Activated CD8-positive, alpha-beta memory T cell treated with anti-CD3 and anti-CD28 coated beads, Interleukin-2, amount 10 ng/mL, durations not matched to agents 7 days and 5 days (primary cell): ENCODE data around the gene NR2C2. TPM values are rescaled to one million over a fixed set of nuclear protein-coding genes. Genes with fewer than 3 reads are reported as not detected.

Experiments
- ATAC-seq: fragments of 150-1000 bp; cut with Tn5 transposase; one replicate; pipeline ENCODE4 v1.10.0; 2021; ENCODE audit warnings: moderate library complexity
- CTCF ChIA-PET: fragments of 350-600 bp; sonication (Branson Sonifier 250); formaldehyde crosslinking; loops from one replicate; lab custom pipeline; 2021; ENCODE audit warnings: antibody characterized with exemption; lab: Charles Lee
- DNase-seq: peaks from one replicate; pipeline ENCODE4 v3.0.0-alpha.2; 2020
- H3K27ac Mint-ChIP-seq: one replicate; pipeline ENCODE4 v1.8.0; 2021; ENCODE audit warnings: mild to moderate bottlenecking, mixed read lengths
- H3K27me3 Mint-ChIP-seq: one replicate; pipeline ENCODE4 v1.8.0; 2021; ENCODE audit warnings: mixed read lengths
- H3K36me3 Mint-ChIP-seq: one replicate; pipeline ENCODE4 v1.8.0; 2021; ENCODE audit warnings: mild to moderate bottlenecking, mixed read lengths
- H3K4me1 Mint-ChIP-seq: one replicate; pipeline ENCODE4 v1.8.0; 2021; ENCODE audit warnings: mixed read lengths
- H3K4me3 Mint-ChIP-seq: one replicate; pipeline ENCODE4 v1.8.0; 2021; ENCODE audit warnings: mild to moderate bottlenecking, moderate library complexity, mixed read lengths
- H3K9me3 Mint-ChIP-seq: one replicate; pipeline ENCODE4 v1.8.0; 2022; ENCODE audit warnings: low read depth, mixed read lengths
- total RNA-seq, 2 experiments: library from RNA; stranded (reverse); gene quantifications; one replicate each; pipeline ENCODE4 v1.2.3, GENCODE V29; 2021

Gene NR2C2
- total RNA-seq, 2 experiments from 2014 or later, result 56.5 to 69.7 TPM

- CTCF ChIA-PET, result interaction anchor here (0.5 to 3.1 kb wide), 12 partner anchors 8 to 505 kb away, joined by 3 to 14 read pairs (median 4); partner anchors contain the start of genes MRPS25 and RBSN
- Mint-ChIP-seq H3K27ac (no peak overlapping the region), H3K27me3 (no peaks in the 10 kb centered on the region), H3K9me3 (no peaks in the 10 kb centered on the region), H3K36me3 (peaks cover 35% of the 10 kb centered on the region), H3K4me3 (no peak overlapping the region), H3K4me1 (peaks cover 31% of the 10 kb centered on the region)
- peak; percentile 67 for DNase-seq
- peak; percentile 78 for ATAC-seq
These were observed 104.1 kb downstream of the NR2C2 start for GRCh38 chr3:15051531-15051930.

GRCh38 chr3:15052335-15053242 lies 105.2 kb downstream of the NR2C2 start:
- Mint-ChIP-seq H3K36me3 (peaks cover 37% of the 10 kb centered on the region), H3K9me3 (no peaks in the 10 kb centered on the region), H3K4me1 (peaks cover 35% of the 10 kb centered on the region), H3K27ac (no peak overlapping the region), H3K27me3 (no peaks in the 10 kb centered on the region), H3K4me3 (no peak overlapping the region)
- CTCF ChIA-PET, result interaction anchor here (1.1 to 1.5 kb wide), 3 partner anchors 15 to 127 kb away, joined by 3 read pairs; no protein-coding TSS in a partner anchor
- no peak for DNase-seq
- no peak for ATAC-seq

- Mint-ChIP-seq H3K27ac (no peak overlapping the region), H3K9me3 (no peaks in the 10 kb centered on the region), H3K27me3 (no peaks in the 10 kb centered on the region), H3K4me1 (peaks cover 35% of the 10 kb centered on the region), H3K4me3 (no peak overlapping the region), H3K36me3 (peaks cover 42% of the 10 kb centered on the region)
- no peak for ATAC-seq
- CTCF ChIA-PET, result interaction anchor here (1.1 kb wide), 1 partner anchor 42 kb away, joined by 3 read pairs; no protein-coding TSS in a partner anchor
- DNase-seq, result no peak
These were observed 106.2 kb downstream of the NR2C2 start for GRCh38 chr3:15053541-15053940.

GRCh38 chr3:15055019-15055557 lies 107.7 kb downstream of the NR2C2 start:
- Mint-ChIP-seq H3K9me3 (no peaks in the 10 kb centered on the region), H3K27ac (peak overlapping the region; percentile 85), H3K27me3 (no peaks in the 10 kb centered on the region), H3K36me3 (peaks cover 47% of the 10 kb centered on the region), H3K4me3 (peak overlapping the region; percentile 52), H3K4me1 (peaks cover 41% of the 10 kb centered on the region)
- ATAC-seq (peak; percentile 84), DNase-seq (peak; percentile 88)
- CTCF ChIA-PET, result interaction anchor here (1.6 kb wide), 1 partner anchor 10 kb away, joined by 5 read pairs; the partner anchor contains the start of gene MRPS25

GRCh38 chr3:15056676-15057404 lies 109.5 kb downstream of the NR2C2 start:
- CTCF ChIA-PET, result no interaction called here
- H3K4me3 Mint-ChIP-seq, result no peak overlapping the region
- H3K36me3 Mint-ChIP-seq, result peaks cover 48% of the 10 kb centered on the region
- DNase-seq, result no peak
- no peaks in the 10 kb centered on the region for H3K9me3 Mint-ChIP-seq
- H3K27ac Mint-ChIP-seq, result no peak overlapping the region
- ATAC-seq, result no peak
- peaks cover 41% of the 10 kb centered on the region for H3K4me1 Mint-ChIP-seq
- no peaks in the 10 kb centered on the region for H3K27me3 Mint-ChIP-seq

GRCh38 chr3:15060029-15060428 lies 112.6 kb downstream of the NR2C2 start:
- H3K4me3 Mint-ChIP-seq, result no peak overlapping the region
- no peak overlapping the region for H3K27ac Mint-ChIP-seq
- H3K4me1 Mint-ChIP-seq, result peaks cover 42% of the 10 kb centered on the region
- CTCF ChIA-PET, result interaction anchor here (0.7 to 1.9 kb wide), 3 partner anchors 10 to 179 kb away, joined by 3 to 12 read pairs (median 3); no protein-coding TSS in a partner anchor
- no peaks in the 10 kb centered on the region for H3K27me3 Mint-ChIP-seq
- DNase-seq, result no peak
- no peaks in the 10 kb centered on the region for H3K9me3 Mint-ChIP-seq
- no peak for ATAC-seq
- peaks cover 39% of the 10 kb centered on the region for H3K36me3 Mint-ChIP-seq

- Mint-ChIP-seq H3K4me3 (peak overlapping the region; percentile 96), H3K27me3 (no peaks in the 10 kb centered on the region), H3K36me3 (peaks cover 18% of the 10 kb centered on the region), H3K27ac (peak overlapping the region; percentile 26), H3K4me1 (peaks cover 31% of the 10 kb centered on the region), H3K9me3 (no peaks in the 10 kb centered on the region)
- CTCF ChIA-PET, result interaction anchor here (1.1 to 2.4 kb wide), 2 partner anchors 12 to 45 kb away, joined by 3 to 14 read pairs; no protein-coding TSS in a partner anchor
- DNase-seq, result no peak
- no peak for ATAC-seq
These were observed 115.9 kb downstream of the NR2C2 start for GRCh38 chr3:15063238-15063637.

- ATAC-seq, result no peak
- peak overlapping the region; percentile 96 for H3K4me3 Mint-ChIP-seq
- H3K4me1 Mint-ChIP-seq, result peaks cover 31% of the 10 kb centered on the region
- peaks cover 13% of the 10 kb centered on the region for H3K36me3 Mint-ChIP-seq
- no peak for DNase-seq
- CTCF ChIA-PET, result interaction anchor here (1.1 to 2.4 kb wide), 4 partner anchors 13 to 51 kb away, joined by 3 to 14 read pairs (median 6); no protein-coding TSS in a partner anchor
- peak overlapping the region; percentile 96 for H3K27ac Mint-ChIP-seq
- no peaks in the 10 kb centered on the region for H3K9me3 Mint-ChIP-seq
- H3K27me3 Mint-ChIP-seq, result no peaks in the 10 kb centered on the region
These were observed 116.4 kb downstream of the NR2C2 start for GRCh38 chr3:15063656-15064286.

- CTCF ChIA-PET, result interaction anchor here (0.9 to 2.4 kb wide), 7 partner anchors 9 to 142 kb away, joined by 3 to 14 read pairs (median 5); no protein-coding TSS in a partner anchor
- Mint-ChIP-seq H3K4me1 (peaks cover 31% of the 10 kb centered on the region), H3K27ac (peak overlapping the region; percentile 96), H3K9me3 (no peaks in the 10 kb centered on the region), H3K27me3 (no peaks in the 10 kb centered on the region), H3K4me3 (peak overlapping the region; percentile 96), H3K36me3 (peaks cover 13% of the 10 kb centered on the region)
- DNase-seq, result peak; percentile 49
- ATAC-seq, result peak; percentile 12
These were observed 117.0 kb downstream of the NR2C2 start for GRCh38 chr3:15064299-15064834.

GRCh38 chr3:15064835-15065549 lies 117.6 kb downstream of the NR2C2 start, which contains the start of gene MRPS25:
TSS of gene MRPS25 (minus strand) at chr3:15065315. CDS start at chr3:15065194, 121 bp downstream.
- Mint-ChIP-seq H3K36me3 (peaks cover 9% of the 10 kb centered on the region), H3K9me3 (no peaks in the 10 kb centered on the region), H3K4me3 (peak within 1 kb of the TSS; percentile 96), H3K27ac (peak within 1 kb of the TSS; percentile 96), H3K4me1 (peaks cover 26% of the 10 kb centered on the region), H3K27me3 (no peaks in the 10 kb centered on the region)
- CTCF ChIA-PET, result interaction anchor here (0.7 to 2.4 kb wide), 9 partner anchors 9 to 143 kb away, joined by 3 to 14 read pairs (median 3); no protein-coding TSS in a partner anchor
- ATAC-seq (peak; percentile 99), DNase-seq (peak; percentile 94)

GRCh38 chr3:15065550-15066007 lies 118.2 kb downstream of the NR2C2 start:
- peaks cover 11% of the 10 kb centered on the region for H3K36me3 Mint-ChIP-seq
- no peaks in the 10 kb centered on the region for H3K27me3 Mint-ChIP-seq
- peak overlapping the region; percentile 96 for H3K27ac Mint-ChIP-seq
- H3K4me1 Mint-ChIP-seq, result peaks cover 25% of the 10 kb centered on the region
- peak overlapping the region; percentile 96 for H3K4me3 Mint-ChIP-seq
- H3K9me3 Mint-ChIP-seq, result no peaks in the 10 kb centered on the region
- CTCF ChIA-PET, result interaction anchor here (0.7 to 2.4 kb wide), 8 partner anchors 10 to 144 kb away, joined by 3 to 14 read pairs (median 5); no protein-coding TSS in a partner anchor
- no peak for ATAC-seq
- no peak for DNase-seq
